A673 (cell line): ENCODE measurements around the gene USP3. TPM values are rescaled to one million over a fixed set of nuclear protein-coding genes. Genes with fewer than 3 reads are reported as not detected.
A peak's percentile ranks its signal among the peaks of the same experiment; 100 is the strongest.

ENCODE experiments used
- BruUV-seq: library from RNA; stranded (reverse); fragments of 400-500 nt; replicated peaks from 2 replicates; lab custom pipeline; 2021; lab: Mats Ljungman, UMichigan
- CTCF ChIA-PET: fragments of 300-600 bp; sonication (Branson Sonifier 250); formaldehyde crosslinking; loops from one replicate; lab custom pipeline; 2022; ENCODE audit warnings: antibody characterized with exemption; lab: Charles Lee
- POLR2A ChIA-PET: fragments of 300-600 bp; sonication (Branson Sonifier 250); formaldehyde crosslinking; loops from one replicate; lab custom pipeline; 2022; ENCODE audit warnings: antibody characterized with exemption; ENCODE audit not compliant: low non-redundant PET; lab: Charles Lee
- DNase-seq: peaks from one replicate; pipeline ENCODE4 v3.0.0-alpha.2; 2015; ENCODE audit warnings: low spot score
- H3K27ac ChIP-seq: fragments of 200-600 bp; sonication (generic); 2 replicates; pipeline ENCODE4 v1.5.1; 2016; ENCODE audit warnings: mixed run types, low read depth, mild to moderate bottlenecking, mixed read lengths, antibody characterized with exemption, low read length; ENCODE audit not compliant: poor library complexity, severe bottlenecking
- H3K27me3 ChIP-seq: fragments of 200-600 bp; sonication (generic); replicated peaks from 2 replicates; pipeline ENCODE4 v1.6.1; 2017; ENCODE audit warnings: mixed run types, low read depth, mild to moderate bottlenecking, mixed read lengths, antibody characterized with exemption, low read length; ENCODE audit not compliant: insufficient read depth, poor library complexity
- H3K36me3 ChIP-seq: fragments of 200-600 bp; sonication (generic); 2 replicates; pipeline ENCODE4 v1.6.1; 2016; ENCODE audit warnings: mixed run types, mild to moderate bottlenecking, mixed read lengths, antibody characterized with exemption, low read length; ENCODE audit not compliant: insufficient read depth, poor library complexity, severe bottlenecking
- H3K4me1 ChIP-seq: fragments of 200-600 bp; sonication (generic); 2 replicates; pipeline ENCODE4 v1.6.1; 2017; ENCODE audit warnings: mixed run types, mild to moderate bottlenecking, mixed read lengths, antibody characterized with exemption, low read length; ENCODE audit not compliant: insufficient read depth, poor library complexity, severe bottlenecking
- H3K4me3 ChIP-seq: fragments of 200-600 bp; sonication (generic); 2 replicates; pipeline ENCODE4 v1.5.1; 2016; ENCODE audit warnings: low read depth, mixed run types, mild to moderate bottlenecking, mixed read lengths, low read length; ENCODE audit not compliant: poor library complexity, severe bottlenecking
- H3K9me3 ChIP-seq: fragments of 200-600 bp; sonication (generic); 2 replicates; pipeline ENCODE4 v1.6.1; 2016; ENCODE audit warnings: mixed run types, low read depth, mild to moderate bottlenecking, mixed read lengths, antibody characterized with exemption, low read length; ENCODE audit not compliant: poor library complexity, severe bottlenecking
- EZH2 ChIP-seq: fragments of 200-600 bp; sonication (generic); IDR thresholded peaks from 2 replicates; pipeline ENCODE4 v1.6.1; 2017; ENCODE audit warnings: borderline replicate concordance, low read depth, mild to moderate bottlenecking, mixed read lengths, antibody characterized with exemption, low read length; ENCODE audit not compliant: poor library complexity, severe bottlenecking
- intact Hi-C: fragments of 100-400 bp; cut with micrococcal nuclease; formaldehyde crosslinking; loops from one replicate; pipeline ENCODE4 v1.10.0; 2022; ENCODE audit not compliant: unreplicated experiment
- total RNA-seq: library from RNA; stranded (reverse); gene quantifications from 2 replicates; pipeline ENCODE4 v1.2.3, GENCODE V29; 2021
- TF ChIP-seq, protein P1 (sequence below): fragments of 300-800, 200-600 bp; sonication (generic); conservative IDR thresholded peaks from 2 replicates; pipeline ENCODE4 v1.5.1; 2017; ENCODE audit warnings: low read depth, mild to moderate bottlenecking, antibody characterized with exemption, low read length, moderate library complexity, mixed read lengths

USP3 gene
- total RNA-seq, 1 experiment from 2014 or later, result 65.3 TPM

GRCh38 chr15:63463793-63464192, 40.6 kb upstream of the USP3 start:
- H3K27me3 ChIP-seq, result no peaks in the 10 kb centered on the region
- intact Hi-C loops, result no loop called here
- CTCF ChIA-PET, result interaction anchor here (0.5 kb wide), 1 partner anchor 977 kb away, joined by 14 read pairs; no protein-coding TSS in a partner anchor
- no peak overlapping the region for H3K4me3 ChIP-seq
- H3K36me3 ChIP-seq, result no peaks in the 10 kb centered on the region
- no peaks in the 10 kb centered on the region for H3K9me3 ChIP-seq
- BruUV-seq, result no TSS peak
- peaks cover 8% of the 10 kb centered on the region for H3K4me1 ChIP-seq
- no peak for DNase-seq
- H3K27ac ChIP-seq, result no peak overlapping the region
- POLR2A ChIA-PET, result no interaction called here
- TF ChIP-seq, protein P1, sequence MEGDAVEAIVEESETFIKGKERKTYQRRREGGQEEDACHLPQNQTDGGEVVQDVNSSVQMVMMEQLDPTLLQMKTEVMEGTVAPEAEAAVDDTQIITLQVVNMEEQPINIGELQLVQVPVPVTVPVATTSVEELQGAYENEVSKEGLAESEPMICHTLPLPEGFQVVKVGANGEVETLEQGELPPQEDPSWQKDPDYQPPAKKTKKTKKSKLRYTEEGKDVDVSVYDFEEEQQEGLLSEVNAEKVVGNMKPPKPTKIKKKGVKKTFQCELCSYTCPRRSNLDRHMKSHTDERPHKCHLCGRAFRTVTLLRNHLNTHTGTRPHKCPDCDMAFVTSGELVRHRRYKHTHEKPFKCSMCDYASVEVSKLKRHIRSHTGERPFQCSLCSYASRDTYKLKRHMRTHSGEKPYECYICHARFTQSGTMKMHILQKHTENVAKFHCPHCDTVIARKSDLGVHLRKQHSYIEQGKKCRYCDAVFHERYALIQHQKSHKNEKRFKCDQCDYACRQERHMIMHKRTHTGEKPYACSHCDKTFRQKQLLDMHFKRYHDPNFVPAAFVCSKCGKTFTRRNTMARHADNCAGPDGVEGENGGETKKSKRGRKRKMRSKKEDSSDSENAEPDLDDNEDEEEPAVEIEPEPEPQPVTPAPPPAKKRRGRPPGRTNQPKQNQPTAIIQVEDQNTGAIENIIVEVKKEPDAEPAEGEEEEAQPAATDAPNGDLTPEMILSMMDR, result no peak
- TF ChIP-seq EZH2, result no peak

- no peaks in the 10 kb centered on the region for H3K27me3 ChIP-seq
- ChIA-PET POLR2A (no interaction called here), CTCF (no interaction called here)
- H3K9me3 ChIP-seq, result no peaks in the 10 kb centered on the region
- DNase-seq, result no peak
- no peaks in the 10 kb centered on the region for H3K36me3 ChIP-seq
- peaks cover 8% of the 10 kb centered on the region for H3K4me1 ChIP-seq
- TF ChIP-seq EZH2, result no peak
- TF ChIP-seq, protein P1, result no peak
- no TSS peak for BruUV-seq
- no peak overlapping the region for H3K4me3 ChIP-seq
- intact Hi-C loops, result no loop called here
- no peak overlapping the region for H3K27ac ChIP-seq
Measured at GRCh38 chr15:63465104-63465503, 39.3 kb upstream of the USP3 start.

DNA sequence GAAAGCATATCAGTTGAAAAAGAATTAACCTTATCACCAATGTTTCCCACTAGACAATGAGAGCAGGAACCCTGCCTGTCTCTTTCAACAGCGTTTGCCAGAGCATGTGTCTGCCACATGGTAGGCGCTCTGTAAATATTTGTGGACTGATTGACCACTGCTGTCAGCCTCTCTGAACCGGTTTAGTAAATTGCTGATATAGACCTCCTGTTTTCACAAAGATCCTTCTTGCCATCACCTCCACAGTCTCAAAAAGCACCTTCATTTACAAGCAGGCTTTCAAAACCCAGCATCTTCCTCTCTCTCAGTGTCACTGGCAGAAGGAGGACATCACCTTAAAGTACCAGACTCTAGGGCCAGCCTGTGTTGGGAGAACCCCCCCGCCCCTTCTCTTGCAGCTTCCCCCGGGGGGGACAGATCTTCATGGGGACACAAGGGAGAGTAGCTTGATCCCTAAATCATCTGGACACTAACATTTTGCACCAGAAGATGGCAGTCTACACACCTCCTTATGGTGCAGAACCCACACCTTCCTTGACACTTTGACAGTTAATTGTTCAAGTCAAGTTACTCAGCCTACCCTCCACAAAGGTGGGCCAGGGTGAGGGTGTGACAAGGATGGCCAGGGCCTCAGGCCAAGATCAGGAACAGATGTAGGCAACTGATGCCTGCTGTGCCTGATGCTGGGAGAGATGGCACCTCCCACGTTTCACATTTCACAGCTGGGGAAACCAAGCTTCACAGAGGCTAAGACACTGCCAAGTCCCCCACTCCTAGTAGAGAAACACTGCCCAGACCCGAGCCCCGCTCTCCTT, 37.8 kb upstream of the USP3 start:
- peak; percentile 73 for DNase-seq

More for the DNA sequence above, 37.8 kb upstream of the USP3 start:
- POLR2A ChIA-PET, result interaction anchor here (0.6 kb wide), 1 partner anchor 1139 kb away, joined by 4 read pairs; no protein-coding TSS in a partner anchor
- peaks cover 8% of the 10 kb centered on the region for H3K4me1 ChIP-seq
- no peak overlapping the region for H3K27ac ChIP-seq
- intact Hi-C loops, result loop anchor here (1.0 kb wide), 1 partner anchor 601 kb away; no protein-coding TSS in a partner anchor
- H3K9me3 ChIP-seq, result no peaks in the 10 kb centered on the region
- H3K27me3 ChIP-seq, result no peaks in the 10 kb centered on the region
- CTCF ChIA-PET, result interaction anchor here (0.6 to 1.4 kb wide), 15 partner anchors 8 to 1550 kb away, joined by 3 to 8 read pairs (median 4); partner anchors contain the start of genes DAPK2 and USP3
- no peaks in the 10 kb centered on the region for H3K36me3 ChIP-seq
- no peak overlapping the region for H3K4me3 ChIP-seq
- no peak for TF ChIP-seq EZH2
- TF ChIP-seq, protein P1, result peak; percentile 78
- no TSS peak for BruUV-seq
